ENCODE measurements around the gene ATG10.
"Not testable (repeated sequence)": the region's sequence is repeated elsewhere in the genome, so short reads cannot be mapped to it uniquely, and the experiment has no call there.

The ATG10 gene

DNA sequence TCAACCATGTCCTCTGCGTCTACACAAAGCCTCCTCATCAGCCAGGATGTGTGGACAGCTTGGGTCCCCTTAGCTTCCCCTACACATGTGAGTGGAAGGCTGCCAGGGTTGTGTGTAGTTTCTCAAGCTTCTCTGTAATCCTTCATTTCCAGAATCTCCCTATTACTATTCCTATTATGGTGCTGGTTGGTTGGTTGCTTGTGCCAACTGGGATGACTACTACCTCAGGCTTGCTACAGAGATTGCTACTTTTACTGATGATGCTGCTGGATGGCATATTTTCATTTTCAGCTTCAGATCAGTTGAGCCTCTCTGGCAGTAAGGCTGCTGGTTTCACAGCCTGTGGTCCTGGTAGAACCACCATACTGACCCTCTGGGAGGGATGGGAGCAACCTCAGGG, 39.9 kb downstream of the ATG10 start:
- H3K4me3 ChIP-seq (ENCODE audit: low read depth, low read length): no peak overlapping the region
- TF ChIP-seq POLR2A (IDR thresholded peaks at IDR 0.05; ENCODE audit: extremely low read depth, insufficient read length) (no peak), MYC (IDR thresholded peaks at IDR 0.05; ENCODE audit: low read depth, low read length) (no peak)
- TF ChIP-seq, protein P1, sequence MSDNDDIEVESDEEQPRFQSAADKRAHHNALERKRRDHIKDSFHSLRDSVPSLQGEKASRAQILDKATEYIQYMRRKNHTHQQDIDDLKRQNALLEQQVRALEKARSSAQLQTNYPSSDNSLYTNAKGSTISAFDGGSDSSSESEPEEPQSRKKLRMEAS (IDR thresholded peaks at IDR 0.05; ENCODE audit: low read depth, low read length): no peak
- TF ChIP-seq, protein P2, sequence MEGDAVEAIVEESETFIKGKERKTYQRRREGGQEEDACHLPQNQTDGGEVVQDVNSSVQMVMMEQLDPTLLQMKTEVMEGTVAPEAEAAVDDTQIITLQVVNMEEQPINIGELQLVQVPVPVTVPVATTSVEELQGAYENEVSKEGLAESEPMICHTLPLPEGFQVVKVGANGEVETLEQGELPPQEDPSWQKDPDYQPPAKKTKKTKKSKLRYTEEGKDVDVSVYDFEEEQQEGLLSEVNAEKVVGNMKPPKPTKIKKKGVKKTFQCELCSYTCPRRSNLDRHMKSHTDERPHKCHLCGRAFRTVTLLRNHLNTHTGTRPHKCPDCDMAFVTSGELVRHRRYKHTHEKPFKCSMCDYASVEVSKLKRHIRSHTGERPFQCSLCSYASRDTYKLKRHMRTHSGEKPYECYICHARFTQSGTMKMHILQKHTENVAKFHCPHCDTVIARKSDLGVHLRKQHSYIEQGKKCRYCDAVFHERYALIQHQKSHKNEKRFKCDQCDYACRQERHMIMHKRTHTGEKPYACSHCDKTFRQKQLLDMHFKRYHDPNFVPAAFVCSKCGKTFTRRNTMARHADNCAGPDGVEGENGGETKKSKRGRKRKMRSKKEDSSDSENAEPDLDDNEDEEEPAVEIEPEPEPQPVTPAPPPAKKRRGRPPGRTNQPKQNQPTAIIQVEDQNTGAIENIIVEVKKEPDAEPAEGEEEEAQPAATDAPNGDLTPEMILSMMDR (IDR thresholded peaks at IDR 0.05; ENCODE audit: low read depth, low read length): no peak
- DNase-seq (ENCODE audit: low read depth): no peak

DNA sequence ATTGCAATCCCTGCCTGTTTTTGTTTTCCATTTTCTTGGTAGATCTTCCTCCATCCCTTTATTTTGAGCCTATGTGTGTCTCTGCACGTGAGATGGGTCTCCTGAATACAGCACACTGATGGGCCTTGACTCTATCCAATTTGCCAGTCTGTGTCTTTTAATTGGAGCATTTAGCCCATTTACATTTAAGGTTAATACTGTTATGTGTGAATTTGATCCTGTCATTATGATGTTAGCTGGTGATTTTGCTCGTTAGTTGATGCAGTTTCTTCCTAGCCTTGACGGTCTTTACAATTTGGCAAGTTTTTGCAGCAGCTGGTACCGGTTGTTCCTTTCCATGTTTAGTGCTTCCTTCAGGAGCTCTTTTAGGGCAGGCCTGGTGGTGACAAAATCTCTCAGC, 42.8 kb downstream of the ATG10 start:
- not testable (repeated sequence) for H3K4me3 ChIP-seq (ENCODE audit: low read depth, low read length); DNase-seq (ENCODE audit: low read depth)

DNA sequence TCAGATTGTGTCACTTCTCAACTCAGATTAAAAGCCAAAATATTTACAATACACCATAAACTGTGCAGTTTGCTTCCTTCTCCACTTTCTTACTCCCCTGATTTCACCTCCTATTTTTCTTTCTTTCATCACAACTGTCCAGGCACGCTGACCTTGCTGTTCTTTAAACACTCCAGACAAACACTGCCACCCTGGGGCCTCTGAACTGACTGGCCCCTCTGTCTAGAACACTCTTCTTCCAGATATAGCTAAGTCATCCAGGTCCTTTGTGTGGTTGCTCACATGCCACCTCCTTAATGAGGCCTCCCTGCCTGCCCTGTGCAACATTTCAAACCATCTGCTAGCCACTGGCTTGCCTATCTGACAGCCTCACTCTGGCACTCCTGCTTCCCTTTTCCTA, 46.6 kb downstream of the ATG10 start:
- H3K4me3 ChIP-seq (ENCODE audit: low read depth, low read length): no peak overlapping the region
- TF ChIP-seq, protein P1 (IDR thresholded peaks at IDR 0.05; ENCODE audit: low read depth, low read length): peak; percentile 72
- TF ChIP-seq POLR2A (IDR thresholded peaks at IDR 0.05; ENCODE audit: extremely low read depth, insufficient read length) (no peak), MYC (IDR thresholded peaks at IDR 0.05; ENCODE audit: low read depth, low read length) (peak; percentile 81)
- TF ChIP-seq, protein P2 (IDR thresholded peaks at IDR 0.05; ENCODE audit: low read depth, low read length): peak; percentile 9
- DNase-seq (ENCODE audit: low read depth): peak; percentile 91

- no peak overlapping the region for H3K4me3 ChIP-seq (ENCODE audit: low read depth, low read length)
- TF ChIP-seq MYC (IDR thresholded peaks at IDR 0.05; ENCODE audit: low read depth, low read length): peak; percentile 83; the same call in 1 of the 2 replicates
- TF ChIP-seq, protein P2 (IDR thresholded peaks at IDR 0.05; ENCODE audit: low read depth, low read length): no peak
- TF ChIP-seq, protein P1 (IDR thresholded peaks at IDR 0.05; ENCODE audit: low read depth, low read length): peak; percentile 95
- TF ChIP-seq POLR2A (IDR thresholded peaks at IDR 0.05; ENCODE audit: extremely low read depth, insufficient read length): no peak
- DNase-seq (ENCODE audit: low read depth): peak; percentile 80
These were observed 47.7 kb downstream of the ATG10 start for GRCh38 chr5:82019342-82020138.

DNA sequence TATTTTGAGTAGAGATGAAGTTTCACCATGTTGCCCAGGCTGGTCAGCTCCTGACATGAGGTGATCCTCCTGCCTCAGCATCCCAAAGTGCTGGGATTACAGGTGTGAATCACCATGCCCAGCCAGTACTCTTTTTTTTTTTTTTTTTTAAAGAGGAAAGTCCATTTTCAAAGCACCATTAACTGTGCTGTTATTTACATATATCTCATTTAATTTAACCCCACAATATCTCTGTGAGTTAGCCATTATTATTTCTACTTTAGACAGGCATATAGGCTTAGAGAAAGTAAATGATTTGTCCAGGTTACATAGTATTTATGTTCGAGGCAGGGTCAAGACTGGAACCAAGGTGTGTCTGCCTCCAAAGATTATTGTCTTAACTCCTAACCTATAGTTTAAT, 50.7 kb downstream of the ATG10 start:
- H3K4me3 ChIP-seq (ENCODE audit: low read depth, low read length): no peak overlapping the region
- TF ChIP-seq, protein P1 (IDR thresholded peaks at IDR 0.05; ENCODE audit: low read depth, low read length): no peak
- TF ChIP-seq, protein P2 (IDR thresholded peaks at IDR 0.05; ENCODE audit: low read depth, low read length): no peak
- no peak for TF ChIP-seq POLR2A (IDR thresholded peaks at IDR 0.05; ENCODE audit: extremely low read depth, insufficient read length)
- no peak for TF ChIP-seq MYC (IDR thresholded peaks at IDR 0.05; ENCODE audit: low read depth, low read length)
- no peak for DNase-seq (ENCODE audit: low read depth)

DNA sequence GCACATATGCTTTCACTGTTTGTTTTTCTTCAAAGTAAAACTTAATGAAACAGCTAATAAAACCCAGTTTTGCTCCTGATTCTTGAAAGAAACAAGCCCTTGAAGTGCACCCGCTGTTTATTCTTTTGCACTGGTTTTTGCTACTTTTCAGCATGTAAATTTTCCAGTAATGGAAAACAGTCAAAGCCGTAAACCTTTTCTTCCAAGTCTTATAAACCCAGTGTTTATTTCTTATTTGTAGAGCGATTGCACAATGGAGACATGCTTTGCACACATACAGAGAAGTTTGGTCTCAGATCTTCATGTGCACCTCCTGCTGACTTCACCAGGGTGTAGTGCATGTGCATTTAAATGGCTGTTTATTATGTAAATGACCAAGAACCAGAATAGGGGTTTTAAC, 51.8 kb downstream of the ATG10 start:
- TF ChIP-seq, protein P2 (IDR thresholded peaks at IDR 0.05; ENCODE audit: low read depth, low read length): no peak
- peak; percentile 15; the same call in 1 of the 2 replicates for TF ChIP-seq MYC (IDR thresholded peaks at IDR 0.05; ENCODE audit: low read depth, low read length)
- H3K4me3 ChIP-seq (ENCODE audit: low read depth, low read length): no peak overlapping the region
- DNase-seq (ENCODE audit: low read depth): peak; percentile 43
